ENCODE data around the gene MRPL21.

DNA sequence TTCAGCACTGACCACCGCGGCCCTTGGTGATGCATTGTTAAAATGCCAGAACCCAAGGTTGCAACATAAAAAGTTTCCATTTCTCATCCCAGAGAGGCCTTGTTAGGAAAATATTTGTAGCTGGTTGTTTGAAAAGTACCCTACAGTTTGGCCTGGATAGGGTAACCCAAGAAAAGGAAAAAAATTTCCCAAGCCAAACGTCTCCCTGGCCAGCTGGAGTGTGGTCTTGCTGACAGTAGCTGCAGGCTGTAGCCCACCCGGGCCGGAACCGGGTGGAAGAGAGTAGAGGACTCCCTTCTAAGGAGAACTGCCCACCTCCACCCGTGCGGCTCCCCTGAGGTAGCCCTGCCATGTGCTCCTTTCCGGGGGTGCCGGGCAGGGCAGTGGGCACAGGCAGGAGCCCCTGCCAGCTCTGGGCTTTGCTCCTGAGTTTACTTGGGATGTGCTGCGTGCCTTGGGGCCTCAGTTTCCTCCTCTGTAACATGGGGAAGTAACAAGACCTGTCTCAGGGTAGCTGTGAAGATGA lies 38.5 kb upstream of the MRPL21 start:
- TF ChIP-seq POLR2G (IDR thresholded peaks at IDR 0.05; ENCODE audit: low read depth, low read length) (no peak), ZNF384 (IDR thresholded peaks at IDR 0.05; ENCODE audit: low read depth, low read length) (no peak)
- TF ChIP-seq, protein P1, sequence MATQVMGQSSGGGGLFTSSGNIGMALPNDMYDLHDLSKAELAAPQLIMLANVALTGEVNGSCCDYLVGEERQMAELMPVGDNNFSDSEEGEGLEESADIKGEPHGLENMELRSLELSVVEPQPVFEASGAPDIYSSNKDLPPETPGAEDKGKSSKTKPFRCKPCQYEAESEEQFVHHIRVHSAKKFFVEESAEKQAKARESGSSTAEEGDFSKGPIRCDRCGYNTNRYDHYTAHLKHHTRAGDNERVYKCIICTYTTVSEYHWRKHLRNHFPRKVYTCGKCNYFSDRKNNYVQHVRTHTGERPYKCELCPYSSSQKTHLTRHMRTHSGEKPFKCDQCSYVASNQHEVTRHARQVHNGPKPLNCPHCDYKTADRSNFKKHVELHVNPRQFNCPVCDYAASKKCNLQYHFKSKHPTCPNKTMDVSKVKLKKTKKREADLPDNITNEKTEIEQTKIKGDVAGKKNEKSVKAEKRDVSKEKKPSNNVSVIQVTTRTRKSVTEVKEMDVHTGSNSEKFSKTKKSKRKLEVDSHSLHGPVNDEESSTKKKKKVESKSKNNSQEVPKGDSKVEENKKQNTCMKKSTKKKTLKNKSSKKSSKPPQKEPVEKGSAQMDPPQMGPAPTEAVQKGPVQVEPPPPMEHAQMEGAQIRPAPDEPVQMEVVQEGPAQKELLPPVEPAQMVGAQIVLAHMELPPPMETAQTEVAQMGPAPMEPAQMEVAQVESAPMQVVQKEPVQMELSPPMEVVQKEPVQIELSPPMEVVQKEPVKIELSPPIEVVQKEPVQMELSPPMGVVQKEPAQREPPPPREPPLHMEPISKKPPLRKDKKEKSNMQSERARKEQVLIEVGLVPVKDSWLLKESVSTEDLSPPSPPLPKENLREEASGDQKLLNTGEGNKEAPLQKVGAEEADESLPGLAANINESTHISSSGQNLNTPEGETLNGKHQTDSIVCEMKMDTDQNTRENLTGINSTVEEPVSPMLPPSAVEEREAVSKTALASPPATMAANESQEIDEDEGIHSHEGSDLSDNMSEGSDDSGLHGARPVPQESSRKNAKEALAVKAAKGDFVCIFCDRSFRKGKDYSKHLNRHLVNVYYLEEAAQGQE (IDR thresholded peaks at IDR 0.05; ENCODE audit: borderline replicate concordance), result no peak
- TF ChIP-seq, protein P1 (CRISPR knock-in tag; IDR thresholded peaks at IDR 0.05; ENCODE audit: low read depth), result no peak

Data from K562 (cell line).